Testis (tissue), 3 donors: ENCODE data around the gene PCDHA1. TPM values are rescaled to one million over a fixed set of nuclear protein-coding genes. Genes with fewer than 3 reads are reported as not detected.
A peak's percentile ranks its signal among the peaks of the same experiment; 100 is the strongest.

Experiments
- DNase-seq: peaks from one replicate; pipeline ENCODE4 v3.0.0-alpha.2; 2019
- H3K27ac ChIP-seq, 2 donors: fragments of 200-600 bp; sonication (generic); one replicate each; pipeline ENCODE4 v1.5.1; 2019
- H3K27me3 ChIP-seq: fragments of 200-600 bp; sonication (generic); one replicate; pipeline ENCODE4 v1.5.1; 2019
- H3K36me3 ChIP-seq: fragments of 200-600 bp; sonication (generic); one replicate; pipeline ENCODE4 v1.5.1; 2017; ENCODE audit warnings: low read depth; ENCODE audit errors: missing control alignments
- H3K4me1 ChIP-seq: fragments of 200-600 bp; sonication (generic); one replicate; pipeline ENCODE4 v1.5.1; 2019
- H3K4me3 ChIP-seq, 2 donors: fragments of 200-600 bp; sonication (generic); one replicate each; pipeline ENCODE4 v1.5.1; 2017 to 2019
- H3K9me3 ChIP-seq: fragments of 200-600 bp; sonication (generic); one replicate; pipeline ENCODE4 v1.5.1; 2017
- CTCF ChIP-seq, 3 experiments: fragments of 450-650 bp in 2 of 3; fragments of 200-600 bp in 1 of 3; sonication (generic) in 1 of 3; IDR thresholded peaks; one replicate each; pipeline ENCODE4 v1.5.1; 2016 to 2019; ENCODE audit warnings: antibody characterized with exemption in 3 of 3, mild to moderate bottlenecking in 2 of 3, moderate library complexity in 1 of 3
- POLR2A ChIP-seq: fragments of 450-650 bp; IDR thresholded peaks from one replicate; pipeline ENCODE4 v1.6.1; 2017; ENCODE audit warnings: antibody characterized with exemption, mild to moderate bottlenecking, moderate library complexity
- WGBS, 2 donors: methylation state at CpG; one replicate each; pipeline ENCODE4 v1.1.5; 2018; 5-methylcytosine and 5-hydroxymethylcytosine counted together
- intact Hi-C: fragments of 100-400 bp; cut with DNase I; formaldehyde crosslinking; loops from one replicate; pipeline ENCODE4 v1.15.1; 2023; ENCODE audit warnings: low total_unique reads
- polyA plus RNA-seq: library from polyadenylated mRNA; stranded (reverse); fragments of 350-450 nt; fragmentation: Illumina TruSeq; extraction: RNeasy Lipid Tissue Mini Kit (QIAGEN cat#74804); gene quantifications from one replicate; pipeline ENCODE4 v1.2.3, GENCODE V29; 2014; ENCODE audit warnings: low read depth, low replicate concordance; ENCODE audit not compliant: insufficient read depth
- total RNA-seq, 2 donors: library from RNA; depleted of rRNA; stranded (reverse); fragments of >200 nt; gene quantifications; one replicate each; pipeline ENCODE4 v1.2.3, GENCODE V29; 2016

PCDHA1 gene
- total and polyA plus RNA-seq, 3 donors from 2014 or later: 1.7 to 2.6 (median 1.8) TPM

DNA sequence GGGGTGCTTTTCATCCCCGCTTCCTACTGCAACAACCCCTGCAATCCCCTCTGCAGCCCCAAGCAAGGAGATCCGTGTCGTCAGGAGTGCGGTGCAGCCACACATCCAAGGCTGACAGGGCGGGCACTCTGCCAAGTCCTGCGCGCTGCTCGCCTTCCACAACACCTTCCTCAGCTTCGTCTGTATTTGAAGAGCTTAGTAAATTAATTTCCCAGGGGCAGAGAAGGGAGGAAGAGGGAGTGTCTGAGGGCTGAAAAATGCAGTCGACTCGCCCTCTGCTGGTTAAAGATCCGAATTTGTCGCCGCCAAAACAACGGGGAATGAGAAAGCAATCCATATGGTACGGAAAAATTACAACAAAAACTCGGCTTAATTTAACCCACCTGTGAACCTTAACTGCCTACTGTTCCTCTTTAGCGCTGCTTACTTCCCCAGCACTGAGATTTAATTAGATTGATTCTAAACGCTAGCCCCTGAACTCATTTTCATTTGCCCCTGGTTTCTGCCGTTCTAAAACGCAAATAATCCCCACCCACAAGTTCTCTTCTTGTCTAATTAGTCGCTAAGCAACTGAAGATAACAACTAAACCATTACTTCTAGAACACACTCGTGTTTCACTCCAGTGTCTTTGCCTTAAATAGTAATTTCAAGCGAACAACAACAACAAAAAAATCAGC lies 254.3 kb downstream of the PCDHA1 start:
- 7 to 8% methylated on average over 24 of the region's 24 CpGs for WGBS, 2 donors
- peak overlapping the region; percentile 13 to 51 for H3K4me3 ChIP-seq
- peak; percentile 65 for DNase-seq
- TF ChIP-seq CTCF (IDR thresholded peaks at IDR 0.05): peak; percentile 51 to 68 (median 56)
- no peak for TF ChIP-seq POLR2A
- H3K4me1 ChIP-seq: no peaks in the 10 kb centered on the region
- H3K9me3 ChIP-seq: no peaks in the 10 kb centered on the region
- peak overlapping the region; percentile 74 to 79 for H3K27ac ChIP-seq
- H3K36me3 ChIP-seq: no peaks in the 10 kb centered on the region
- H3K27me3 ChIP-seq: no peaks in the 10 kb centered on the region
- intact Hi-C loops: no loop called here

GRCh38 chr5:141040771-141041426 lies 255.0 kb downstream of the PCDHA1 start:
- Histone ChIP-seq H3K9me3 (no peaks in the 10 kb centered on the region), H3K27me3 (no peaks in the 10 kb centered on the region), H3K36me3 (no peaks in the 10 kb centered on the region), H3K4me3 (peak overlapping the region; percentile 13 to 51), H3K4me1 (no peaks in the 10 kb centered on the region), H3K27ac (peak overlapping the region; percentile 74 to 79)
- peak; percentile 98 for DNase-seq
- intact Hi-C loops: no loop called here
- WGBS, 2 donors: 2 to 3% methylated on average over 25 of the region's 25 CpGs
- TF ChIP-seq POLR2A (peak; percentile 57), CTCF (IDR thresholded peaks at IDR 0.05) (peak; percentile 82 to 96 (median 96))

GRCh38 chr5:141041427-141041785 lies 255.5 kb downstream of the PCDHA1 start:
- TF ChIP-seq POLR2A (no peak), CTCF (IDR thresholded peaks at IDR 0.05) (no peak)
- intact Hi-C loops: no loop called here
- 13 to 17% methylated on average over 4 of the region's 4 CpGs for WGBS, 2 donors
- Histone ChIP-seq H3K4me1 (no peaks in the 10 kb centered on the region), H3K36me3 (no peaks in the 10 kb centered on the region), H3K27me3 (no peaks in the 10 kb centered on the region), H3K27ac (no peak overlapping the region), H3K9me3 (no peaks in the 10 kb centered on the region), H3K4me3 (no peak overlapping the region)
- no peak for DNase-seq

GRCh38 chr5:141042555-141042954 lies 256.6 kb downstream of the PCDHA1 start:
- DNase-seq: no peak
- no peaks in the 10 kb centered on the region for H3K36me3 ChIP-seq
- H3K4me1 ChIP-seq: no peaks in the 10 kb centered on the region
- intact Hi-C loops: no loop called here
- no peak overlapping the region for H3K4me3 ChIP-seq
- no peak overlapping the region for H3K27ac ChIP-seq
- H3K27me3 ChIP-seq: no peaks in the 10 kb centered on the region
- no peaks in the 10 kb centered on the region for H3K9me3 ChIP-seq
- 56 to 79% methylated on average over 1 of the region's 1 CpG for WGBS, 2 donors
- TF ChIP-seq CTCF (IDR thresholded peaks at IDR 0.05): no peak
- TF ChIP-seq POLR2A: no peak
